GM12874 (cell line): ENCODE data around the gene CFAP97D1.

Source experiments
- TF ChIP-seq, protein P1 (sequence below): IDR thresholded peaks from 2 replicates; pipeline ENCODE4 v1.5.1; 2011; ENCODE audit warnings: low read depth, mild to moderate bottlenecking, control low read depth, low read length, moderate library complexity; ENCODE audit not compliant: insufficient read depth

Gene CFAP97D1

DNA sequence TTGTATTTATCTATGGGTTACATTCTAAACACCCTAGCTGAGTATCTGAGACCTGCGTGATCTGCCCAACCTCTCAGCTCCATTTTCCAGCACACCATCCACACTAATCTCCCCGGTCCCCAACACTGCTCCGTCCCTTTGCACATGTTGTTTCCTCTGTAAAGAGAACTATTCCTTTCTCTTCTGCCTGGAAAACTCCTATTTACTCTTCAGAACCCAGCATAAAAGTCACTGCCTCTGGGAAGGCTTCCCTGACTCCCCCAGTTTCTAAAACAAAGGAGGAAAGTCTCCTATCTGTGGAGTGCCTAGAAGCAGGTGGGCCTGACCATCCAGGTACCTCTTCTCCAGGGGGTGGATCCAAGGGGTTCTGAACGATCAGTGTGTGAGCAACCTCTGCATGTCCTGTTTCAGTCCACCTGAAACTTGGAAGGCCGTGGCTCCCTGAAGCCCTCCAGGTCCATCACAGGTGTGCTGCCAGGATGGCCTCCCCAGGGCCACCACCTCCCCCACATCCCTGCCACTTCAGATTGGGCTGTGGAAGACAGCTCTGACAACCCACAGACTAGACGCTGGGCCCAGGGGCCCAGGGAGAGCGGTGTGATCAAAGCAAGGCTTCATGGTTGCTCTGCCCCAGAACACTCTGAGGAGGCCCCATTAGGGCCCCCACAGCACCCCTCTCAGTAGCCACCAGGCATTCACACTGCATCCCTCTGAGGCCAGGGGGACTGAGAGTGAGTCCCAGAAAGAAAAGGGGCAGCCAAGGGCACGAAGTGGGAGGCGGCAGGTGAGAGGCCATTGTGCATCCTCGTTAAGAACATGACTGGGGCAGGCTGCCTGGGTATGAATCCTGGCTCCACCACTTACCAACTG lies 32.4 kb downstream of the CFAP97D1 start:
- TF ChIP-seq, protein P1, sequence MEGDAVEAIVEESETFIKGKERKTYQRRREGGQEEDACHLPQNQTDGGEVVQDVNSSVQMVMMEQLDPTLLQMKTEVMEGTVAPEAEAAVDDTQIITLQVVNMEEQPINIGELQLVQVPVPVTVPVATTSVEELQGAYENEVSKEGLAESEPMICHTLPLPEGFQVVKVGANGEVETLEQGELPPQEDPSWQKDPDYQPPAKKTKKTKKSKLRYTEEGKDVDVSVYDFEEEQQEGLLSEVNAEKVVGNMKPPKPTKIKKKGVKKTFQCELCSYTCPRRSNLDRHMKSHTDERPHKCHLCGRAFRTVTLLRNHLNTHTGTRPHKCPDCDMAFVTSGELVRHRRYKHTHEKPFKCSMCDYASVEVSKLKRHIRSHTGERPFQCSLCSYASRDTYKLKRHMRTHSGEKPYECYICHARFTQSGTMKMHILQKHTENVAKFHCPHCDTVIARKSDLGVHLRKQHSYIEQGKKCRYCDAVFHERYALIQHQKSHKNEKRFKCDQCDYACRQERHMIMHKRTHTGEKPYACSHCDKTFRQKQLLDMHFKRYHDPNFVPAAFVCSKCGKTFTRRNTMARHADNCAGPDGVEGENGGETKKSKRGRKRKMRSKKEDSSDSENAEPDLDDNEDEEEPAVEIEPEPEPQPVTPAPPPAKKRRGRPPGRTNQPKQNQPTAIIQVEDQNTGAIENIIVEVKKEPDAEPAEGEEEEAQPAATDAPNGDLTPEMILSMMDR, result no peak

DNA sequence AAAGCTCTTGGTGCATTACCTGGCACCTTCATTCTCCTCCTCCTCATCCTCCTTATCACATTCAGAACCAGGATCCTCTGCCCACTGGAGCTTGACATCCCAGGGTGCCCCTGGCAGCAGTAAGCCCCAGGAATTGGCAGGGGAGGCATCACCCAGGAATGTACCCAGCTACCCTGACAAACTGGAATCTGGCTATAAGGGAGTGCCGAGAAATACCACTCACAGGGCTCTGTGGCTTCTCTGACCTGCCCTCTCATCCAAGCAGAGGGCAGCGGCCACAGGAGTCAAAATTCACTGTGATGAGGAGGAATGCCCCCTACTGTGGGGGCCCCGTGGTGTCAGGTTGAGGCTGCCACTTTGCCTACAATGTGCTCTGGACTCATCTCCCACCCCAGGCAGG lies 33.2 kb downstream of the CFAP97D1 start:
- TF ChIP-seq, protein P1, result no peak

DNA sequence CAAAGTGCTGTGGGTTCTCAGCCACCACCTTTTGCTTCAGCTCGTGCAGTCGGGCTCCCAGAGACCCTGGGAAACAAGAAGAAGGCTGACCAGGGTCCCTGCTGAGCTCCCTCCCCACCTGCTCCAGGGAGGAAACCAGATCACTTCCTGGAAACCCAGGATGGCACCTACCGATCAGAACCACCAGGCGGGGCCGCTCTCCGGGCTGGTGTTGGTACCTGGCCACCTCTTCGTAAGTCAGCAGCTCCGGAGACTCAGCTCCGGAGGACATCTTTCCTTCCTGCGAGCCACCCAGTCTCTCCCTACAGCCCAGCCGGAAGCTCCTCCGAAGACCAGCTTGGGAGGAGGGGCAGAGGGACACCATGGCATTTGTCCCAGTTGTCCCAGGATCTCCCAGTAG lies 33.8 kb downstream of the CFAP97D1 start:
- TF ChIP-seq, protein P1, result no peak

DNA sequence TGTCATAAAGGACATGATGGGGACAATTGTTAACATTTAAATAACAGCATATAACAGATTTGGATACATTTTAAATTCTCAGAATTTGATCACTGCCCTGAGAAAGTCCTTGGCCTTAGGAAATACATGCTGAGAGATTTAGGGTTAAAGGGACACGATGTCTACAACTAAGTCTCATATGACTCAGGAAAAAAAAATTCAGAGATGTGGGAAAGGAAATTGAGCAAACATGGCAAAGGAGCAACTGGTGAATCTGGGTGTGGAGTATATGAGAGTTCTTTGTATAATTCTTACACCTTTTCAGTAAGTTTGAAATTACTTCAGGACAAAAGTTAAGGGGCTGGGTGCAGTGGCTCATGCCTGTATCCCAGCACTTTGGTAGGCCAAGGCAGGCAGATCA lies 34.5 kb downstream of the CFAP97D1 start:
- TF ChIP-seq, protein P1, result no peak

DNA sequence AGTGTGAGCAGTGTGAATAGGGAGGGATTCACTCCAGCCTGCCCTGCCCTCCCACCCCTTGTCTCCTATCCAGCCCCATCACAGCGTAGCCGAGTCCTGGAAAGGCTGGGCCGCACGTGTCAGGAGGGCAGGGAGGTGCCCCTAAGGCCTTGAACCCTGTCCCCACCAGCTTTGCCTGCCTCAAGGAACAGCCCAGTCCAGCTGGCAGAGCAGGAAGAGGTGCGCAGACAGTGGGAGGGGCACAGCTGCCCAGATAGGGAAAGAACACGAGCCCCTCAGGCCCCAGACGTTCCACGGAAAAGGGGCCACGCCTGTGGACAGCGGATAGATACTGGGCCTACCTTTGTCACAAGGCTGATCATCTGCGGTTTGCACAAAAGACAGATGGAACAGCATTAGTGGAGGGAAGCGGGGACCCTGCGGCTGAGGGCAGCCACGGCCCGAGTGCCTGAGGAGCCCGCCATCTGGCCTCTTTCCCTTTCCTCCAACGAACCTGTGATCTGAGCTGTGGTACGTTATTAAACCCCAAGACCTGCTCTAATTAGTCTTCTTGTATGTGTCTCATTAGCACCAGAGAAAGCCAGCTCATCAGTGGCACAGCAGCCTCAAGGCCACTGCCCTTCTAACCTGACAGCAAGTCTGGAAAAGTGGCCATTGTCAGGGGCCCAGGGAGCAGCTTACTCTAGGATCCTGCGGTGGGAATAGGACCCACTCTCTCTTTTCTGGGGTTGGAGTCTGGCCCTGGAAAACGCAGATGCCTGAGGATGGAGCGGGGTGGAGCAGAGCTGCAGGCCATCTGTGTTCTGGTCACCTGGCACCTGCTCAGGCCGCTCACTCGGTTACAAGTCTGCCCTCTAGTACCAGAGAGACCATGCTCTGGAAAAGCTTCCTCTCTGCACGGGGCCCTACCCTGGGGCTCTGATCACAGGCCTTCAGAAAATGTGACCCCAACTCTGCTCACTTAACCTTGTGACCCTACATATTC lies 36.4 kb downstream of the CFAP97D1 start:
- TF ChIP-seq, protein P1, result no peak

DNA sequence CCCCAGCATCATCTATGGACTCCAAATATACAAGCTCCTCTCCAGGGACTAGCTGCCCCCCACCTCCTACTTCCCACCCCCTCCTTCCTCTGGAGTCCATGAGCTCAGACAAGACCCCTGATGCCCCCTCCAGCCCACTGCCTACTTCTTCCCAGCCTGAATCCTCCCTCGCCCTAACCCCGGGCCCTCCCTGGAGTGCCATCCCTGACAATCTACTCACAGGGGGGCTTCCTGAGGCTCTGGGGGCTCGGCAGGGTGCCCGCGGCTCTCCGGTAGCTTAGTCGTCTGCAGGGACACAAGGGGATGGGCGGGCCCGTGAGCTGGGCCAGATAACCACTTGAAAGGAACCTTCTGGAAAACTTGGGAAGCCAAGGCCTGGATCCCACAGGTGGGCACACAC lies 37.6 kb downstream of the CFAP97D1 start:
- TF ChIP-seq, protein P1, result no peak

DNA sequence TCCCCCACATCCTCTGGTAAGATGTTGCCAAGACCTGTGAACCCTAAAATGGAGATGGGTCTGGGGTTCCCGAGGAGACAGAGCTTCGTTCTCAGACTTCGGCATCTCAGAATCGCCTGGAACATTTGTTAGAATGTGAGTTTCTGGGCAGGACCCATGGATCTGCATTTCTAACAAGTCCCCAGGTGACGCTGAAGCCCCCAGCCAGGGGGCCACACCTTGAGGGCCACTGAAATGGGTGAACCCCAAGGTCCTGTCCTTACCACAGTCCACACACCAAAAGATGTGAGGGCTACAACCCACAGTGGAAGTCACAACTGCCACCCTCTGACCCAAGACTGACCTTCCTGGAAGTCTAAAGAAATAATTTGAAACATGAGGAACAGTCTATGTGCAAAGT lies 38.7 kb downstream of the CFAP97D1 start:
- TF ChIP-seq, protein P1, result no peak
